Right ventricle myocardium superior (tissue), 1 donor: Measurements from ENCODE around the gene FAM174B. TPM values are rescaled to one million over a fixed set of nuclear protein-coding genes. Genes with fewer than 3 reads are reported as not detected.

Experiments
- ATAC-seq: fragments of 200-7000 bp; cut with Tn5 transposase; one replicate; pipeline ENCODE4 v1.9.1; 2020; ENCODE audit warnings: mild to moderate bottlenecking; ENCODE audit not compliant: poor library complexity
- DNase-seq: peaks from one replicate; pipeline ENCODE4 v3.0.0-alpha.2; 2020
- intact Hi-C: fragments of 100-400 bp; cut with DNase I; formaldehyde crosslinking; loops from one replicate; pipeline ENCODE4 v1.11.2; 2022
- total RNA-seq: library from RNA; stranded (reverse); fragmentation: NEBNext Ultra II Directional; extraction: Animal tissue kit (Norgen Biotek cat#: 25700); gene quantifications from one replicate; pipeline ENCODE4 v1.2.1, GENCODE V29; 2021
- donor health status: DM: no; HTN: yes; CAD: no; lungs with severe emphysema.

The FAM174B gene
- total RNA-seq, 1 donor from 2014 or later = 11.9 TPM

GRCh38 chr15:92584105-92584504 is 71.5 kb downstream of the FAM174B start:
- intact Hi-C loops = no loop called here
- DNase-seq (no peak), ATAC-seq (peak; percentile 77)

GRCh38 chr15:92583096-92584034 is 72.2 kb downstream of the FAM174B start:
- intact Hi-C loops = no loop called here
- ATAC-seq = peak; percentile 28

GRCh38 chr15:92582206-92582605 is 73.4 kb downstream of the FAM174B start:
- no peak for ATAC-seq
- intact Hi-C loops = no loop called here
- no peak for DNase-seq

More at GRCh38 chr15:92583096-92584034, 72.2 kb downstream of the FAM174B start:
- no peak for DNase-seq

- no peak for DNase-seq
- intact Hi-C loops = no loop called here
Measured at GRCh38 chr15:92580933-92581445, 74.6 kb downstream of the FAM174B start.

GRCh38 chr15:92580521-92580920 is 75.1 kb downstream of the FAM174B start:
- ATAC-seq (no peak), DNase-seq (no peak)
- intact Hi-C loops = no loop called here

More at GRCh38 chr15:92580933-92581445, 74.6 kb downstream of the FAM174B start:
- no peak for ATAC-seq

GRCh38 chr15:92579931-92580470 is 75.6 kb downstream of the FAM174B start:
- no peak for ATAC-seq
- intact Hi-C loops = no loop called here
- DNase-seq = no peak

- intact Hi-C loops = no loop called here
- DNase-seq = no peak
- no peak for ATAC-seq
Measured at GRCh38 chr15:92579486-92579885, 76.1 kb downstream of the FAM174B start.

- DNase-seq (no peak), ATAC-seq (no peak)
- intact Hi-C loops = no loop called here
Measured at GRCh38 chr15:92578096-92578835, 77.3 kb downstream of the FAM174B start.

GRCh38 chr15:92576597-92577200 is 78.9 kb downstream of the FAM174B start:
- ATAC-seq (no peak), DNase-seq (no peak)

GRCh38 chr15:92574566-92574965 is 81.0 kb downstream of the FAM174B start:
- DNase-seq (no peak), ATAC-seq (no peak)
- intact Hi-C loops = no loop called here

More at GRCh38 chr15:92576597-92577200, 78.9 kb downstream of the FAM174B start:
- intact Hi-C loops = no loop called here

- ATAC-seq = no peak
Measured at GRCh38 chr15:92574161-92574560, 81.4 kb downstream of the FAM174B start.

GRCh38 chr15:92571824-92572223 is 83.8 kb downstream of the FAM174B start:
- DNase-seq (no peak), ATAC-seq (no peak)
- intact Hi-C loops = no loop called here

More at GRCh38 chr15:92574161-92574560, 81.4 kb downstream of the FAM174B start:
- DNase-seq = no peak
- intact Hi-C loops = no loop called here

GRCh38 chr15:92570391-92570790 is 85.2 kb downstream of the FAM174B start:
- no peak for ATAC-seq
- intact Hi-C loops = no loop called here
- no peak for DNase-seq

GRCh38 chr15:92569778-92570177 is 85.8 kb downstream of the FAM174B start:
- ATAC-seq = peak; percentile 77
- intact Hi-C loops = no loop called here

More at GRCh38 chr15:92569778-92570177, 85.8 kb downstream of the FAM174B start:
- DNase-seq = no peak

Other genes starting within 250 kb of the FAM174B start
- gene CHD2, start 244.5 kb upstream of the FAM174B start, total RNA-seq = 43.5 TPM